ENCODE results near the gene PPP2R3C.

Gene PPP2R3C

GRCh38 chr14:35078082-35078481 is 43.7 kb downstream of the PPP2R3C start:
- TF ChIP-seq ZBTB7A (IDR thresholded peaks at IDR 0.05; ENCODE audit: low read depth) (no peak), YY1 (IDR thresholded peaks at IDR 0.05; ENCODE audit: low read depth) (no peak)

- TF ChIP-seq RAD21 (IDR thresholded peaks at IDR 0.05; ENCODE audit: low read depth) (no peak), EGR1 (IDR thresholded peaks at IDR 0.05) (no peak), FOXM1 (IDR thresholded peaks at IDR 0.05; ENCODE audit: borderline replicate concordance, low read depth) (no peak), ZBTB7A (IDR thresholded peaks at IDR 0.05; ENCODE audit: low read depth) (no peak), MAX (IDR thresholded peaks at IDR 0.05) (no peak), TCF12 (IDR thresholded peaks at IDR 0.05; ENCODE audit: low read depth) (no peak), REST (IDR thresholded peaks at IDR 0.05; ENCODE audit: low read depth) (no peak), EP300 (IDR thresholded peaks at IDR 0.05; ENCODE audit: borderline replicate concordance) (no peak), USF1 (IDR thresholded peaks at IDR 0.05) (no peak), CEBPB (IDR thresholded peaks at IDR 0.05) (no peak), TAF1 (IDR thresholded peaks at IDR 0.05; ENCODE audit: low read depth) (no peak), CREB1 (IDR thresholded peaks at IDR 0.05; ENCODE audit: low read depth) (no peak), NFIC (IDR thresholded peaks at IDR 0.05) (no peak), TEAD4 (IDR thresholded peaks at IDR 0.05) (no peak), YY1 (IDR thresholded peaks at IDR 0.05; ENCODE audit: low read depth) (no peak)
These were observed 48.3 kb downstream of the PPP2R3C start for GRCh38 chr14:35073486-35073885.

- no peak for TF ChIP-seq CREB1 (IDR thresholded peaks at IDR 0.05; ENCODE audit: low read depth)
- no peak for TF ChIP-seq MAX (IDR thresholded peaks at IDR 0.05)
- no peak for TF ChIP-seq YY1 (IDR thresholded peaks at IDR 0.05; ENCODE audit: low read depth)
- TF ChIP-seq EP300 (IDR thresholded peaks at IDR 0.05; ENCODE audit: borderline replicate concordance): no peak
- no peak for TF ChIP-seq TCF12 (IDR thresholded peaks at IDR 0.05; ENCODE audit: low read depth)
- no peak for TF ChIP-seq REST (IDR thresholded peaks at IDR 0.05; ENCODE audit: low read depth)
- TF ChIP-seq FOXM1 (IDR thresholded peaks at IDR 0.05; ENCODE audit: borderline replicate concordance, low read depth): no peak
These were observed 49.6 kb downstream of the PPP2R3C start for GRCh38 chr14:35072226-35072625.

GRCh38 chr14:35068238-35069012 is 53.4 kb downstream of the PPP2R3C start:
- TF ChIP-seq TCF12 (IDR thresholded peaks at IDR 0.05; ENCODE audit: low read depth) (no peak), CREB1 (IDR thresholded peaks at IDR 0.05; ENCODE audit: low read depth) (no peak), ZBTB7A (IDR thresholded peaks at IDR 0.05; ENCODE audit: low read depth) (no peak), CEBPB (IDR thresholded peaks at IDR 0.05) (no peak), TAF1 (IDR thresholded peaks at IDR 0.05; ENCODE audit: low read depth) (no peak), EGR1 (IDR thresholded peaks at IDR 0.05) (no peak), FOXM1 (IDR thresholded peaks at IDR 0.05; ENCODE audit: borderline replicate concordance, low read depth) (no peak), YY1 (IDR thresholded peaks at IDR 0.05; ENCODE audit: low read depth) (no peak), RAD21 (IDR thresholded peaks at IDR 0.05; ENCODE audit: low read depth) (no peak), USF1 (IDR thresholded peaks at IDR 0.05) (no peak), REST (IDR thresholded peaks at IDR 0.05; ENCODE audit: low read depth) (no peak), TEAD4 (IDR thresholded peaks at IDR 0.05) (no peak), EP300 (IDR thresholded peaks at IDR 0.05; ENCODE audit: borderline replicate concordance) (no peak), NFIC (IDR thresholded peaks at IDR 0.05) (no peak), MAX (IDR thresholded peaks at IDR 0.05) (no peak)
